Nephron (organoid): ENCODE data around the gene STAT1.

Experiments
- H3K27ac Mint-ChIP-seq, 3 experiments: 2 replicates each; pipeline ENCODE4 v1.8.0; 2020; ENCODE audit warnings: mixed read lengths in 3 of 3, mild to moderate bottlenecking in 2 of 3, moderate library complexity in 1 of 3
- H3K27me3 Mint-ChIP-seq: 2 replicates; pipeline ENCODE4 v1.8.0; 2021; ENCODE audit warnings: low read depth, mild to moderate bottlenecking, moderate library complexity, mixed read lengths
- H3K36me3 Mint-ChIP-seq: 2 replicates; pipeline ENCODE4 v1.8.0; 2020; ENCODE audit warnings: low read depth, mixed read lengths
- H3K4me1 Mint-ChIP-seq: 2 replicates; pipeline ENCODE4 v1.8.0; 2020; ENCODE audit warnings: mixed read lengths
- H3K4me3 Mint-ChIP-seq, 3 experiments: 2 replicates each; pipeline ENCODE4 v1.8.0; 2020; ENCODE audit warnings: mild to moderate bottlenecking in 3 of 3, mixed read lengths in 3 of 3, moderate library complexity in 2 of 3
- H3K9me3 Mint-ChIP-seq: 2 replicates; pipeline ENCODE4 v1.8.0; 2020; ENCODE audit warnings: mixed read lengths
- CTCF ChIP-seq, 3 experiments: fragments of 200-600 bp; sonication (generic); IDR thresholded peaks; one replicate each; pipeline ENCODE4 v1.5.0; 2021; ENCODE audit warnings: antibody characterized with exemption in 3 of 3; ENCODE audit not compliant: unreplicated experiment in 3 of 3

STAT1 gene

DNA sequence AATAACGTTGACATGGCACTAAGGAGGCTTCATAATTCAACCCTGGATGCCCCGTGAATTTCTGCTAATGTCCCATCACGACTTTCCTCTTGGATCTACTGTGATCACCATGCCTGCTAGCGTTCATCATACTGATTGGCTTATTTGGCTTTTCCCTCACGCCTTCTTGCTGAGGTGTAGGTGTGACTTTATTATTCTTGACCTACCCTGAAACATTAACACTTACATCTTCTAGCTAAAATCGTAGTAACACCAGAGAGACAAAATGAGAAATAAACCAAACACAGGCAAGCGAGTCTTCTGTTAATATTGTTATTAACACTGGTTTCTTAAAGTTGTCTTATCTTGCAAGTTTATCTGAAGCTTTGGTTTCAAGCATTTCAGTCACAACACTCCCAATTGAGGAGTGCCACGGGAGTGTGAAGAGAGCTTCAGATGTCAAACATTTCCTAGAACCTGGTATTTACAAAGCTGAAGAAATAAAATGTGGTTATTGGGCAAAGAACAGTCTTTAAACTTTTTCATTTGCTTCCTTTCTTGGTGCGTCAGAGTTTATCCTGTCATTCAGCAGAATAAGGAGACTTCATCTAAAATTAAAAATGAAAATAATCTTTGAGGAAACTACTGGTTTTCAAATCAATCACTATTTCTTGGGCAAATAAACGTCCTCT is 15.4 kb upstream of the STAT1 start:
- TF ChIP-seq CTCF (IDR thresholded peaks at IDR 0.05; ENCODE audit: unreplicated experiment in 3 of 3): no peak
- H3K36me3 Mint-ChIP-seq: no peaks in the 10 kb centered on the region
- H3K4me3 Mint-ChIP-seq: no peak overlapping the region
- no peak overlapping the region for H3K27ac Mint-ChIP-seq
- H3K4me1 Mint-ChIP-seq: peaks cover 5% of the 10 kb centered on the region
- no peaks in the 10 kb centered on the region for H3K9me3 Mint-ChIP-seq
- H3K27me3 Mint-ChIP-seq: no peaks in the 10 kb centered on the region

GRCh38 chr2:191026377-191026776 is 12.4 kb upstream of the STAT1 start:
- no peaks in the 10 kb centered on the region for H3K4me1 Mint-ChIP-seq
- H3K36me3 Mint-ChIP-seq: no peaks in the 10 kb centered on the region
- H3K27me3 Mint-ChIP-seq: no peaks in the 10 kb centered on the region
- no peak overlapping the region for H3K27ac Mint-ChIP-seq
- TF ChIP-seq CTCF (IDR thresholded peaks at IDR 0.05; ENCODE audit: unreplicated experiment in 3 of 3): no peak
- H3K9me3 Mint-ChIP-seq: no peaks in the 10 kb centered on the region
- no peak overlapping the region for H3K4me3 Mint-ChIP-seq

- Mint-ChIP-seq H3K36me3 (no peaks in the 10 kb centered on the region), H3K27ac (no peak overlapping the region), H3K9me3 (no peaks in the 10 kb centered on the region), H3K4me1 (no peaks in the 10 kb centered on the region), H3K27me3 (no peaks in the 10 kb centered on the region), H3K4me3 (no peak overlapping the region)
- no peak for TF ChIP-seq CTCF (IDR thresholded peaks at IDR 0.05; ENCODE audit: unreplicated experiment in 3 of 3)
Measured at GRCh38 chr2:191025135-191025534, 11.2 kb upstream of the STAT1 start.

- no peaks in the 10 kb centered on the region for H3K36me3 Mint-ChIP-seq
- no peak for TF ChIP-seq CTCF (IDR thresholded peaks at IDR 0.05; ENCODE audit: unreplicated experiment in 3 of 3)
- H3K4me3 Mint-ChIP-seq: no peak overlapping the region
- no peaks in the 10 kb centered on the region for H3K27me3 Mint-ChIP-seq
- H3K9me3 Mint-ChIP-seq: no peaks in the 10 kb centered on the region
- H3K4me1 Mint-ChIP-seq: no peaks in the 10 kb centered on the region
- H3K27ac Mint-ChIP-seq: no peak overlapping the region
Measured at GRCh38 chr2:191023235-191023679, 9.3 kb upstream of the STAT1 start.

- no peaks in the 10 kb centered on the region for H3K4me1 Mint-ChIP-seq
- no peak overlapping the region for H3K4me3 Mint-ChIP-seq
- no peaks in the 10 kb centered on the region for H3K36me3 Mint-ChIP-seq
- no peaks in the 10 kb centered on the region for H3K9me3 Mint-ChIP-seq
- TF ChIP-seq CTCF (IDR thresholded peaks at IDR 0.05; ENCODE audit: unreplicated experiment in 3 of 3): no peak
- H3K27me3 Mint-ChIP-seq: peaks cover 4% of the 10 kb centered on the region
- H3K27ac Mint-ChIP-seq: no peak overlapping the region
Measured at GRCh38 chr2:191020742-191021381, 6.9 kb upstream of the STAT1 start.
